A673 (cell line): ENCODE results near the gene SLC6A2. TPM values are rescaled to one million over a fixed set of nuclear protein-coding genes. Genes with fewer than 3 reads are reported as not detected.

ENCODE experiments used
- BruUV-seq: library from RNA; stranded (reverse); fragments of 400-500 nt; replicated peaks from 2 replicates; lab custom pipeline; 2021; lab: Mats Ljungman, UMichigan
- CTCF ChIA-PET: fragments of 300-600 bp; sonication (Branson Sonifier 250); formaldehyde crosslinking; loops from one replicate; lab custom pipeline; 2022; ENCODE audit warnings: antibody characterized with exemption; lab: Charles Lee
- POLR2A ChIA-PET: fragments of 300-600 bp; sonication (Branson Sonifier 250); formaldehyde crosslinking; loops from one replicate; lab custom pipeline; 2022; ENCODE audit warnings: antibody characterized with exemption; ENCODE audit not compliant: low non-redundant PET; lab: Charles Lee
- DNase-seq: peaks from one replicate; pipeline ENCODE4 v3.0.0-alpha.2; 2015; ENCODE audit warnings: low spot score
- H3K27ac ChIP-seq: fragments of 200-600 bp; sonication (generic); 2 replicates; pipeline ENCODE4 v1.5.1; 2016; ENCODE audit warnings: mixed run types, low read depth, mild to moderate bottlenecking, mixed read lengths, antibody characterized with exemption, low read length; ENCODE audit not compliant: poor library complexity, severe bottlenecking
- H3K27me3 ChIP-seq: fragments of 200-600 bp; sonication (generic); replicated peaks from 2 replicates; pipeline ENCODE4 v1.6.1; 2017; ENCODE audit warnings: mixed run types, low read depth, mild to moderate bottlenecking, mixed read lengths, antibody characterized with exemption, low read length; ENCODE audit not compliant: insufficient read depth, poor library complexity
- H3K36me3 ChIP-seq: fragments of 200-600 bp; sonication (generic); 2 replicates; pipeline ENCODE4 v1.6.1; 2016; ENCODE audit warnings: mixed run types, mild to moderate bottlenecking, mixed read lengths, antibody characterized with exemption, low read length; ENCODE audit not compliant: insufficient read depth, poor library complexity, severe bottlenecking
- H3K4me1 ChIP-seq: fragments of 200-600 bp; sonication (generic); 2 replicates; pipeline ENCODE4 v1.6.1; 2017; ENCODE audit warnings: mixed run types, mild to moderate bottlenecking, mixed read lengths, antibody characterized with exemption, low read length; ENCODE audit not compliant: insufficient read depth, poor library complexity, severe bottlenecking
- H3K4me3 ChIP-seq: fragments of 200-600 bp; sonication (generic); 2 replicates; pipeline ENCODE4 v1.5.1; 2016; ENCODE audit warnings: low read depth, mixed run types, mild to moderate bottlenecking, mixed read lengths, low read length; ENCODE audit not compliant: poor library complexity, severe bottlenecking
- H3K9me3 ChIP-seq: fragments of 200-600 bp; sonication (generic); 2 replicates; pipeline ENCODE4 v1.6.1; 2016; ENCODE audit warnings: mixed run types, low read depth, mild to moderate bottlenecking, mixed read lengths, antibody characterized with exemption, low read length; ENCODE audit not compliant: poor library complexity, severe bottlenecking
- CTCF ChIP-seq: fragments of 300-800, 200-600 bp; sonication (generic); conservative IDR thresholded peaks from 2 replicates; pipeline ENCODE4 v1.5.1; 2017; ENCODE audit warnings: low read depth, mild to moderate bottlenecking, antibody characterized with exemption, low read length, moderate library complexity, mixed read lengths
- EZH2 ChIP-seq: fragments of 200-600 bp; sonication (generic); IDR thresholded peaks from 2 replicates; pipeline ENCODE4 v1.6.1; 2017; ENCODE audit warnings: borderline replicate concordance, low read depth, mild to moderate bottlenecking, mixed read lengths, antibody characterized with exemption, low read length; ENCODE audit not compliant: poor library complexity, severe bottlenecking
- intact Hi-C: fragments of 100-400 bp; cut with micrococcal nuclease; formaldehyde crosslinking; loops from one replicate; pipeline ENCODE4 v1.10.0; 2022; ENCODE audit not compliant: unreplicated experiment
- total RNA-seq: library from RNA; stranded (reverse); gene quantifications from 2 replicates; pipeline ENCODE4 v1.2.3, GENCODE V29; 2021

SLC6A2 gene
- total RNA-seq, 1 experiment from 2014 or later, result not detected

- intact Hi-C loops, result no loop called here
- ChIA-PET CTCF (no interaction called here), POLR2A (no interaction called here)
- H3K4me1 ChIP-seq, result no peaks in the 10 kb centered on the region
- H3K4me3 ChIP-seq, result no peak overlapping the region
- no TSS peak for BruUV-seq
- TF ChIP-seq CTCF (no peak), EZH2 (no peak)
- H3K9me3 ChIP-seq, result no peaks in the 10 kb centered on the region
- H3K27me3 ChIP-seq, result peaks cover 15% of the 10 kb centered on the region
- no peaks in the 10 kb centered on the region for H3K36me3 ChIP-seq
- DNase-seq, result no peak
- H3K27ac ChIP-seq, result no peak overlapping the region
These were observed 36.0 kb downstream of the SLC6A2 start for GRCh38 chr16:55691771-55692170.

GRCh38 chr16:55695595-55695994, 39.8 kb downstream of the SLC6A2 start:
- intact Hi-C loops, result no loop called here
- ChIA-PET CTCF (no interaction called here), POLR2A (interaction anchor here (0.6 kb wide), 1 partner anchor 185 kb away, joined by 3 read pairs; no protein-coding TSS in a partner anchor)
- no TSS peak for BruUV-seq
- H3K27me3 ChIP-seq, result no peaks in the 10 kb centered on the region
- no peaks in the 10 kb centered on the region for H3K4me1 ChIP-seq
- TF ChIP-seq EZH2 (no peak), CTCF (no peak)
- no peak overlapping the region for H3K27ac ChIP-seq
- DNase-seq, result no peak
- no peaks in the 10 kb centered on the region for H3K36me3 ChIP-seq
- no peak overlapping the region for H3K4me3 ChIP-seq
- no peaks in the 10 kb centered on the region for H3K9me3 ChIP-seq

GRCh38 chr16:55697867-55698266, 42.1 kb downstream of the SLC6A2 start:
- TF ChIP-seq CTCF, result no peak
- TF ChIP-seq EZH2, result no peak
- intact Hi-C loops, result no loop called here
- H3K27ac ChIP-seq, result no peak overlapping the region

More at GRCh38 chr16:55697867-55698266, 42.1 kb downstream of the SLC6A2 start:
- Histone ChIP-seq H3K4me3 (no peak overlapping the region), H3K27me3 (no peaks in the 10 kb centered on the region), H3K36me3 (no peaks in the 10 kb centered on the region), H3K9me3 (no peaks in the 10 kb centered on the region), H3K4me1 (no peaks in the 10 kb centered on the region)
- no peak for DNase-seq
- ChIA-PET POLR2A (no interaction called here), CTCF (no interaction called here)
- BruUV-seq, result no TSS peak
